GM20000 (cell line): ENCODE data around the gene HIVEP3.

ENCODE experiments used
- DNase-seq: peaks from one replicate; pipeline ENCODE4 v3.0.0; 2012; ENCODE audit warnings: low spot score
- TF ChIP-seq, protein P1 (sequence below): IDR thresholded peaks from 2 replicates; pipeline ENCODE4 v1.5.1; 2012; ENCODE audit warnings: mild to moderate bottlenecking, control low read depth; ENCODE audit errors: extremely low read depth, missing control alignments

Gene HIVEP3

DNA sequence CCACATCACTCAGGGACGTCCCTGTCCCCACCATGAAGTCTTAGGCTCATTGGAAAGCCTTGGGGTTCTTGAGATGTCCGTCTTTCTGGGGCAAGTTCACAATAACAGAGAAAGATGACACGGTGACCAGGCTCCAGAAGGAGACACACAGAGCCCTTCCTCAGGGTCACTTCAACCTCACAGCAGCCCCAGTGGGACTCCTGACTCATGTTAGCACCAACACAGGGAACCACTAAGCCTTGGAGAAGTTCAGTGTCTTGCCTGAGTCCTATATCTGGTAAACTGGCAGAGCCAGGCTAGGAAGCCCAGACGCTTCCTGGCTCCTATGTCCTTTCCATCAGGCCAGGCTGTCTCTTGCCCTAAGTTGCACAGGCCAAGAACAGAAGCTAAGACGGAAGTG lies 199.1 kb downstream of the HIVEP3 start:
- DNase-seq, result no peak
- TF ChIP-seq, protein P1, sequence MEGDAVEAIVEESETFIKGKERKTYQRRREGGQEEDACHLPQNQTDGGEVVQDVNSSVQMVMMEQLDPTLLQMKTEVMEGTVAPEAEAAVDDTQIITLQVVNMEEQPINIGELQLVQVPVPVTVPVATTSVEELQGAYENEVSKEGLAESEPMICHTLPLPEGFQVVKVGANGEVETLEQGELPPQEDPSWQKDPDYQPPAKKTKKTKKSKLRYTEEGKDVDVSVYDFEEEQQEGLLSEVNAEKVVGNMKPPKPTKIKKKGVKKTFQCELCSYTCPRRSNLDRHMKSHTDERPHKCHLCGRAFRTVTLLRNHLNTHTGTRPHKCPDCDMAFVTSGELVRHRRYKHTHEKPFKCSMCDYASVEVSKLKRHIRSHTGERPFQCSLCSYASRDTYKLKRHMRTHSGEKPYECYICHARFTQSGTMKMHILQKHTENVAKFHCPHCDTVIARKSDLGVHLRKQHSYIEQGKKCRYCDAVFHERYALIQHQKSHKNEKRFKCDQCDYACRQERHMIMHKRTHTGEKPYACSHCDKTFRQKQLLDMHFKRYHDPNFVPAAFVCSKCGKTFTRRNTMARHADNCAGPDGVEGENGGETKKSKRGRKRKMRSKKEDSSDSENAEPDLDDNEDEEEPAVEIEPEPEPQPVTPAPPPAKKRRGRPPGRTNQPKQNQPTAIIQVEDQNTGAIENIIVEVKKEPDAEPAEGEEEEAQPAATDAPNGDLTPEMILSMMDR, result no peak

DNA sequence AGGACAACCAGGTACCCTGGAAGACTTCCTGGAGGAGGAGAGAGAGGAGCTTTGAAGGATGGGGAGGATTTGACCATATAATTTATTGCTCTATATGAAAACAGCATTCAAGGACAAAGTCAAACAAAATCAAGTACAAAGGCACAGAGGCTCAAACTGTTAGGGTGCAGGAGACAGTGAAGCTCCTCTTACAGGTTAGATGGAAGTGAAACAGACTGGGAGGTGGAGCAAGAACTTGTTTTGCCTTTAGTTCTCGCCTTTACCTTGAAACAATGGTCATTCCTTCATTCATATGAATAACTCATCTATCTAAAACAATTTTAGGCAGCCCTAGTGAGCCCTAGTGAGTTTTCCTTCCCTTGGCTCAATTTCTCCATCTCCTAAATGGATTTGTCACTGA lies 199.6 kb downstream of the HIVEP3 start:
- DNase-seq, result no peak
- TF ChIP-seq, protein P1, result no peak

GRCh38 chr1:41718497-41718896 lies 200.2 kb downstream of the HIVEP3 start:
- no peak for DNase-seq
- TF ChIP-seq, protein P1, result no peak

DNA sequence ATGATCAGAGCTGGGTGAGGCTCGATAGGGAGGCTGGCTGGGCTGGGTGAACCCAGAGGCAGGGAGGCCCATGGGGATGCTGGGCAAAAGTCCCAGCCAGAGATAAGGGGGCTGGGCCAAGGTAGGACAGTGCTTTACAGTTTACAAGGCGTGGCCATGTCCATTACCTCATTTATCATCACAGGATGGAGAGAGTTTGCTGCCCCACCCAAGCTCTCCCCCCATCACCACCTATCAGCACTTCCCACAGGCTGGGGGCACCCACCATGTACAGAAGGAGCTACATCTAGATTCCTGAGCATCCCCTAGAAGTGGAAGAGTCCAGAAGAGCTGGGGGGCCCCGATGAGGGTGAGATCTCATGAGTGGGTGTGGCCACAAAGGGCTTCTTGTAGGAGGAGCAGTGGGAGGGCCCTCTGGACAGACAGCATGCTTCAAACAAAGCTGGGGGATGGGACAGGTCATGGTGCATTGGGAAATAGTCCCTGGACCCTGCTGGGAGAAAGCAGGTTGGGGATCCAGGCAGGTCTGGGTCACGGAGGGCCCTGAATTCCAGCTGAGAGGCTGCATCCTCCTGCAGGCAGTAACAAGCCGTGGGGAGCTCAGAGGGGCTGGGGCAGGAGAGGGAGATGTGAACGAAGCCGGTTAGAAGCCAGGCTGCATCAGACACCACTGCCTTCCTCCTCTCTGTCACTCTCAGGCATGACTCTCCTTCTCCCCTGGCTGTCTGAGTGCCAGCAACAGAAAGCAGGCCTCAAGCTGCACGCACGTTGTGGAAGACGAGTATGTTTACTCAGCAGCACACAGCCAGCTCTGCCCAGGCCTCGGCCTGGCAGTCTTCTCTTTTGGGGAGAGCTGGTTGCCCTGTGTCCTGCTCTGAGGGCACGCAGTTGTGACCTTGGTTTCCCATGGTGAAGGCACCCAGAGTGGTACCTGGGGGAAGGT lies 202.3 kb downstream of the HIVEP3 start:
- TF ChIP-seq, protein P1, result no peak
- no peak for DNase-seq

DNA sequence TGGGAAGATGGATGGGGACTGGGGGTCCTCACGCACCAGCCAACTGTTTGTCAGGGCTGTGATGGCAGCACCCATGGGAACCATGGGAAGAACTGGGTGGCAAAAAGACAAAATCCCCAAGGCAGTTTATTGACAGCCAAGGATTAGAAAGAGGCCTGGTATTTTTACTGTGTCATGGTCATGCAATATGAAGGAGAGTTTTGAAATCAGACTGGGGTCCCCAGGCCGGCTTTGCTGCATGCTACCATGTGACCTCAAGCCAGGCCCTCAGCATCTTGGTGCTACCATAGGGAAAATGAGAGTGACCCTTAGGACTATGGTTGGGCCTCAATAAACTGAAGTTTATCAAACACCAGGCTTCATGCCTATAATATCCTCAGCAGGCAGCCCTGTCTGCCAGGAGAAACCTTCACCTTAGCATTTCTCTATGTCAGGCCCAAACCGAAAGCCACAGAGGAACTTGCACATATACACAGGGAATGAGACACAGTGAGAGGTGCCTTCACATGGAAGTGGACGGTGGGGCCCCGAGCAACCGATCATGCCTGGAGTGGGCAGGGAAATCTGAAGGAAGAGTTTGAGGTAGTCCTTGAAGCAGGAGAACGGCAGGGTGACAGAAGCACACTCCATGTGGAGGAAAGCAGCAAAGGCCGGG lies 203.2 kb downstream of the HIVEP3 start:
- no peak for DNase-seq
- TF ChIP-seq, protein P1, result no peak

DNA sequence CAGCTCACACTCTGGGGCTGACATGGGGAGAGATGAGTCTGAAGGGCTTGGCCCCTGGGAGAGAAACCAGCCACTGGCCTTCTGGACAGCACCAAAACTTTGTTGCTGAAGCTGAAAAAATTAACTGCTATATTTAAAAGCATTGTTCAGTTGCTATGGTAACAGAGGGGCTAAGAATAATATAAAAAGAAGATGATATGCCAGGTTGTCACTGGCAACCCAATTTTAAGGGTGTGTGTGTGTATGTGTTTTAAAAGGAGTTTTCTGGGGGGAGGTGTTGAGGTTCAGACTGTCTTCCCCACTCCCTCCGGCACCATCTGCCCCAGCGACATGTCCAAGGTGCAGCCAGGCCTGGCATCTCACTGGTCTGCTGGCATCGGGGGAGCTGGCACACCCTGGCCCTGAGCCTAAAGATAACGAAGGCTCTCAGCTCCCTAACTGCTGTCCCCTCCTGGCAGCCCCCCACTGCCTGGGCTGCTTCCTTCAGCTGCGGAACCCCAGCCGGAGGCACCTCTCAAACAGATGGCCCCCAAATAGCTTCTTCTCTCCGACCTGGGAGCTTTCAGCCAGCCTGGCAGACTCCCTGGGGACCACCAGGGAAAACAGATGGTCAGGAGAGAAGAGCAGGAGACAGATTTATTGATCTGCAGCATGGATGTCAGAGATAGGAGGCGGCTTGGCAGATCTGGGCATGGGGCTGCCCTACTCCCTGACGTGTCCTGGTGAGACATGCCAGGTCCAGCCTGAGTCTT lies 203.9 kb downstream of the HIVEP3 start:
- TF ChIP-seq, protein P1, result no peak
- DNase-seq, result no peak
